Fibroblast of lung (primary cell): ENCODE data around the gene TPBG. TPM values are rescaled to one million over a fixed set of nuclear protein-coding genes. Genes with fewer than 3 reads are reported as not detected.
A peak's percentile ranks its signal among the peaks of the same experiment; 100 is the strongest.

Source experiments
- DNase-seq, 2 donors: peaks; one replicate each; pipeline versions ENCODE4 v3.0.0 to v3.0.0-alpha.2; 2010; ENCODE audit warnings: low read depth in 2 of 2
- H2AFZ ChIP-seq: 2 replicates; pipeline ENCODE4 v1.5.1; 2012; ENCODE audit warnings: low read length, control low read depth, inconsistent platforms
- H3K27ac ChIP-seq: 2 replicates; pipeline ENCODE4 v1.5.1; 2011; ENCODE audit warnings: low read length, control low read depth; ENCODE audit not compliant: insufficient read depth
- H3K27me3 ChIP-seq: 2 replicates; pipeline ENCODE4 v1.5.1; 2011; ENCODE audit warnings: mild to moderate bottlenecking, low read length; ENCODE audit not compliant: control insufficient read depth, insufficient read depth
- H3K36me3 ChIP-seq: 2 replicates; pipeline ENCODE4 v1.5.1; 2011; ENCODE audit warnings: low read length; ENCODE audit not compliant: control insufficient read depth, insufficient read depth
- H3K4me1 ChIP-seq: 2 replicates; pipeline ENCODE4 v1.5.1; 2011; ENCODE audit warnings: low read length; ENCODE audit not compliant: control insufficient read depth, insufficient read depth; ENCODE audit errors: extremely low read depth
- H3K4me2 ChIP-seq: 2 replicates; pipeline ENCODE4 v1.5.1; 2011; ENCODE audit warnings: low read length, control low read depth; ENCODE audit not compliant: insufficient read depth; ENCODE audit errors: extremely low read depth
- H3K4me3 ChIP-seq, 4 experiments: fragments of 200-600 bp in 1 of 4; sonication (generic) in 1 of 4; replicated peaks in 1 of 4; 2 replicates each; pipeline ENCODE4 v1.5.1; 2011 to 2016; ENCODE audit warnings: low read length in 4 of 4, low read depth in 3 of 4, mild to moderate bottlenecking in 3 of 4, control low read depth in 2 of 4, inconsistent platforms in 1 of 4, mixed read lengths in 1 of 4; ENCODE audit not compliant: insufficient read depth in 1 of 4; ENCODE audit errors: control extremely low read depth in 1 of 4
- H3K79me2 ChIP-seq: 2 replicates; pipeline ENCODE4 v1.5.1; 2012; ENCODE audit warnings: mild to moderate bottlenecking, low read length, inconsistent platforms; ENCODE audit not compliant: control insufficient read depth, insufficient read depth
- H3K9ac ChIP-seq: 2 replicates; pipeline ENCODE4 v1.5.1; 2011; ENCODE audit warnings: mild to moderate bottlenecking, low read length, control low read depth; ENCODE audit not compliant: insufficient read depth
- H3K9me3 ChIP-seq: 2 replicates; pipeline ENCODE4 v1.5.1; 2012; ENCODE audit warnings: low read depth, low read length; ENCODE audit not compliant: control insufficient read depth, insufficient read depth
- H4K20me1 ChIP-seq: 2 replicates; pipeline ENCODE4 v1.5.1; 2011; ENCODE audit warnings: low read length; ENCODE audit not compliant: control insufficient read depth, insufficient read depth; ENCODE audit errors: extremely low read depth
- CTCF ChIP-seq, 2 donors: IDR thresholded peaks in 1 of 2; conservative IDR thresholded peaks in 1 of 2; 1 replicate in 1 of 2; 2 replicates in 1 of 2; pipeline ENCODE4 v1.5.1; 2011 to 2012; ENCODE audit warnings: low read length in 2 of 2, control low read depth in 1 of 2, inconsistent platforms in 1 of 2, low read depth in 1 of 2, mild to moderate bottlenecking in 1 of 2
- EZH2 ChIP-seq: IDR thresholded peaks from 2 replicates; pipeline ENCODE4 v1.5.1; 2012; ENCODE audit warnings: low read length, control low read depth, mild to moderate bottlenecking; ENCODE audit errors: missing control alignments
- polyA plus RNA-seq, 2 donors: library from polyadenylated mRNA; depleted of rRNA in 1 of 2; stranded (reverse) in 1 of 2; unstranded in 1 of 2; fragments of >200 nt; gene quantifications; 2 replicates each; pipeline ENCODE4 v1.2.1, GENCODE V29; 2011 to 2012; ENCODE audit warnings: missing spikeins in 1 of 2
- total RNA-seq: library from RNA; depleted of rRNA; stranded (reverse); fragments of >200 nt; gene quantifications from 2 replicates; pipeline ENCODE4 v1.2.1, GENCODE V29; 2014

Gene TPBG
- total and polyA plus RNA-seq, 2 donors (not counting 1 experiment from before 2014, with no cell fraction given) = 31.0 to 54.6 TPM

DNA sequence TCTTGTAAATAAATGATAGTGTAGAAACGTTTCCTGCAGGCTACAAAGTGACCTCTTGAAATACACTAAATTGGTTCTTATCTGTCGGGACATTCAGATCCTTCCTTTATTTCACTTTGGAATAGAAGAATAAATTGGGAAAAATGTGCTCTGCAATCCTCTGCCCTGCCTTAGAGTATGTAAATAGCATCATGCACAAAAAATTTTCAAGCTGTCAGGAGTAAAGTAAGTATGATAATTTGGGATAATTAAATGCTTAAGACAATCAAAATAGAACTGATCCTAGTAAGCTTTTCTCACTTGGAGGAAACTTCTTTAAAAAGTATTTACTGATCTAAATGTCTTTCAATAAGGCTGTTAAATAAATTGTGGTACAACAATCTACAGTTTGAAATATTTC, 3.1 kb upstream of the TPBG start:
- Histone ChIP-seq H3K4me1 (no peaks in the 10 kb centered on the region), H3K9ac (no peak overlapping the region), H3K4me3 (no peak overlapping the region), H3K4me2 (no peak overlapping the region), H2AFZ (no peak overlapping the region), H3K79me2 (peaks cover 18% of the 10 kb centered on the region), H3K9me3 (no peaks in the 10 kb centered on the region), H3K27me3 (no peaks in the 10 kb centered on the region), H3K27ac (no peak overlapping the region), H3K36me3 (peaks cover 3% of the 10 kb centered on the region), H4K20me1 (no peaks in the 10 kb centered on the region)
- no peak for DNase-seq
- TF ChIP-seq CTCF (conservative IDR thresholded peaks at IDR 0.05 in 1 of 2, IDR thresholded peaks at IDR 0.05 in 1 of 2; ENCODE audit: low read depth in 1 of 2, low read length in 2 of 2) (no peak), EZH2 (no peak)

- no peaks in the 10 kb centered on the region for H3K27me3 ChIP-seq
- H3K9me3 ChIP-seq = no peaks in the 10 kb centered on the region
- peaks cover 9% of the 10 kb centered on the region for H3K36me3 ChIP-seq
- no peak for DNase-seq
- H3K4me1 ChIP-seq = peaks cover 3% of the 10 kb centered on the region
- H2AFZ ChIP-seq = no peak overlapping the region
- H3K27ac ChIP-seq = peak overlapping the region; percentile 7
- H3K79me2 ChIP-seq = peaks cover 29% of the 10 kb centered on the region
- peak overlapping the region in 1 of 4 experiments; percentile 83 for H3K4me3 ChIP-seq
- no peak overlapping the region for H3K9ac ChIP-seq
- H3K4me2 ChIP-seq = no peak overlapping the region
- TF ChIP-seq CTCF (conservative IDR thresholded peaks at IDR 0.05 in 1 of 2, IDR thresholded peaks at IDR 0.05 in 1 of 2; ENCODE audit: low read depth in 1 of 2, low read length in 2 of 2) = no peak
- no peak for TF ChIP-seq EZH2
- no peaks in the 10 kb centered on the region for H4K20me1 ChIP-seq
Measured at GRCh38 chr6:82361631-82362030, 2.0 kb upstream of the TPBG start.

DNA sequence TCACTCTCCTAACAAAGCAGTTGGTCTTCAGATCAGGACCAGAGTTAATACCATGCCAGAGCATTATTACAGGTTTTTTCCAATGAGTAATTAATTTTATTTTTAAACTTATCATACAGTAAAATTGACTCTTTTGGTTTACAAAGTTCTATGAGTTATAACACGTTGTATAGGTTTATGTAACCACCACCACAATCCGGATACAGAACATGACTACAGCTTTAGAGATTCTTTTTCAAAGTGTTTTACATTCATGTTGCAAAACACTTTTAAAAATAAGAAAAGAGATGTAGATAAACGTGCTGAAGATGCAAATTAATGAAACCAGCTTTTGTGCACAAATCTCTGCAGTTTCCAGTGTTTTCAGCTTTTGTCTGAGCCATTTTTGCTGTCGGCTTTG, 1.5 kb upstream of the TPBG start:
- H3K27ac ChIP-seq = peak overlapping the region; percentile 66

More for the DNA sequence above, 1.5 kb upstream of the TPBG start:
- DNase-seq = no peak
- Histone ChIP-seq H4K20me1 (no peaks in the 10 kb centered on the region), H3K4me3 (peak overlapping the region in 3 of 4 experiments; percentile 83 to 92 (median 91)), H3K79me2 (peaks cover 34% of the 10 kb centered on the region), H3K27me3 (no peaks in the 10 kb centered on the region), H3K9ac (no peak overlapping the region), H2AFZ (no peak overlapping the region), H3K36me3 (peaks cover 9% of the 10 kb centered on the region), H3K4me2 (peak overlapping the region; percentile 86), H3K9me3 (no peaks in the 10 kb centered on the region), H3K4me1 (peaks cover 6% of the 10 kb centered on the region)
- TF ChIP-seq CTCF (conservative IDR thresholded peaks at IDR 0.05 in 1 of 2, IDR thresholded peaks at IDR 0.05 in 1 of 2; ENCODE audit: low read depth in 1 of 2, low read length in 2 of 2) (no peak), EZH2 (no peak)
